NOMO-1 (cell line): ENCODE data around the gene HCFC1.

Experiments
- DNase-seq, 2 experiments: peaks; one replicate each; lab custom pipeline; 2025; ENCODE audit not compliant: unreplicated experiment in 2 of 2; lab: John Stamatoyannopoulos, UW

Gene HCFC1

DNA sequence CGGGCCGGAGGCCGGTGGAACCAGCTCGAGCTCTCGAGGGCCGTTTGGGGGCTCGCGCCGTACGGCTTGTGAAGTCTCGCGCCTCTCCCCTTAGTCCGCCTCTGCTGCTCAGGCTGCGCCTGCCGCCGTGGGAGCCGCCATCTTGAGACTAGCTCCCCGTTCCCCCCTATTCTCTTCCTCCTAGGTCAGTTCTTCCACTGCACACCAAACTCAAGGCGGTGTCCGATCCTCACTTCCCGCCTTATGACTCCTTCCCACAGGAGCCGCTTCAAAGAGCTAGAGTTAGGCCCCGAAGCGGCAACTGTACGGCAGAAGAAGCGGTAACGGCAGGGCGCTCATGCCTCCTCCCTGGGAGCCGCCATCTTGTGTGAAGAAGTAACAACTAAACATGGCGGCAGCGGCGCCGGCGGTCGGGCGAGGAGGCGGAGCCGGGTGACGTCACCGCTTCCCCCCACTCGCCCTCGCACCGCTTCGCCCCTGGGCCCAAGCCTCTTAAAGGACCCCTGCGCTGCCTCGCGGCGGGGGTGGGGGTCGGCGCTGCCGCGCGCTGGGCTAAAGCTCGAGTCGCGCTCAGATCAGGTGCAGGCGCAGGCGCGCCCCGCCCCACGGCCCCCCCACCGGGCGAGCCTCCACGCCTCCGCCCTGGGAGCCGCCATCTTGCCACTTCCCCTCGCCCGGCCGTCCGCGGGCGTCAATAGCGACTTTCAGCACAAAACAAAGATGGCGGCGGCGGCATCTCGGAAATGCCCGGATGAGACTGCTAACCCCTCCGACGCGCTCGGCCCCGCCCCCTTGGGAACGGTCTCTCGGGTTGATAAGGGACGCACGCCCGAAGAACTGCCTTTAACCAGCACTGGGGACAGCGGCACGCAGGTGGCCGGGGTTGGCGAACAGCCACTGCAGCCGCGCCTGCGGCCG, at the start of gene HCFC1:
Gene HCFC1 (minus strand): TSS at position 369 of the 918 bp plus-strand sequence. CDS start 978 bp downstream, outside the sequence.
- DNase-seq: peak; percentile 89 to 95

DNA sequence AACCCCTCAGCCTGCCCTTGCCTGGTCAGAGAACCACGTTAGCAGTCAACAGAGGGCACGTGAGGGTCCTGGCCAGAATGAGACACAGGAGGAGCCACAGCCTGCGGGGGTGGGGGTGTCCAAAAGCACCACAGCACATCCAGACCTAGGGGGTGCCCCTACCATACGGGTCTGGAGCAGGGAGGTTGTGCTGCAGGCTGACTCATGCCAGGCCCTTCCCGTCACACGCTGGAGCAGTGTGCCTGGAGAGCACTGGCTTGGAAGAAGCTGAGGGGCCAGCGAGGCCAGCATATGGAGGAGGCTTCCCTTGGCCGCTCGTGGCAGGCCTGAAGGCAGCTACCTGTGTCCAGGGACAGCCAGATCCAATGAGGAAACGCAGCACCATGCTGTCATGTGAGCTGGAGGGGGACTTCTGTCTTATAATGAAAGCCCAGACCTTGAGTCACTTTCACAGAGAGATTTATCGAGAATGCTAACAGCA, 49.6 kb upstream of the HCFC1 start:
- DNase-seq: no peak

DNA sequence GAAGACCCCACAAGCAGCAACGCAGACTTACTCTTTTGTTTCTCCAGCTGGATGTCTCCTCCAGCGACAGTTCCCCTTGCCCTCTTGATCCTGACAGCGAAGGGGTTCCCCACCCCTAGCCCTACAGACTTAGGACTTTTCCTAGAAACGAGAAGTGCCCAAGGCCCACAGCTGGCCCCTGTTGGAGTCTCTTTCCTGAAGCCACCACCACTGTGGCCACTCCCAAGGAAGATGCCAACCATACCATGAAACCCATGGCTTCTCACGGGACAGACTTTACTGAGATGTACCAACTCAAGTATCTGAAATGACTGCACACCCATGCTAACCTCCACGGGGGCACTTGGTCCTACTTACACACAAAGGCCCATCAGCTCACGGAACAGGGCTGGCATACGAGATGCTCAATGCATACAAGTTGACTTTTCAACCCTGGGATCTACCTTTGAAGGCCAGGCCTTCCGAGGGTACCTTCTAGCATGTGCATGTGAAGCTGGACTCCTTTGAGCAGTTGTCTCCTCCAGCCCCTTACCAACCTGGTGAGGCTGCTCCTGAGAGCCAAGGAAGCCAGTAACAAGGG, 49.0 kb upstream of the HCFC1 start:
- DNase-seq: no peak

DNA sequence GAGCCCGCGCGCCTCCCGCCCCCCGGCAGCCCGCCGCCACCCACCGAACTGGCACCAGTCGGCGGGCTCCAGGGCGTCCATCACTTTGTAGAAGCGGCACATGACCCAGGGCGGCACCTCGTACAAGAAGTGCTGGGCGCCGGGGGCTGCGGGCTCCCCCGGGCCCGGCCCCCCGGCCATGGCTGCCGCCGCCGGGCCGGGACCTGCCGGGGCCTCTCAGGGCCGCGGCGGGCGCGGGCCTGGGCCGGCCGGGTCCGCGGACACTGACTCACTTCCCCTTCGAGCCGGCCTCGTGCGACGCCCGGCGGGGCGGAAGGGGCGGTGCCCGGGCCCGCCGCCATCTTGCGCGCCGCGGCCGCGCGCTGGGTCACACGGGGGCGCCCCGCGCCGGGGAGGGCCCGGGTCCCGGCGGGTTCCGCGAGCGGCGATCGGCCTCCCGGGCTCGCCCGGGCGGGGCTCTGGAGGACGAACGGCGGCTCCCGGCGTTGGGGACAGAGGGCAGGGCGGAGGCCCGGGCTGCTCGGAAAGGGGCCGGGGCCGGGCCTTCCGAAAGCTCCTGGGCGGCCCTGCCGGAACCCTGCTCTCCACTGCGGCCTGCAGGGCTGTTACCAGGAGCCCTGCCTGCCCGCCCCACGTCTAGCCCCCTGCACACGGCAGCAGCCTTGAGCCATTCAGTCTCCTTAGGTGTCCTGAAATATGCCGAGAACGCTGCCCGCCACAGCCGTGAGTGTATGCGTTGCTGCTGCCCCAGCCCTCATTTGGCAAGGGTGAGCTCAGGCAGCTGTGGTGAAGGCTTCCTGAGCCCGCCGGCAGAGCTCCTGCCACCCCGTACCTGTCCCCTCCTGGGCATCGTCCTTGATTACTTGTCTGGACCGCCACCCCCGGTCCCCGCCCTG, 48.3 kb upstream of the HCFC1 start, which contains the start of gene IRAK1:
Gene IRAK1 (minus strand): TSS at position 270 of the 896 bp plus-strand sequence. CDS start 90 bp downstream, at position 180.
- DNase-seq: peak; percentile 26 to 49

DNA sequence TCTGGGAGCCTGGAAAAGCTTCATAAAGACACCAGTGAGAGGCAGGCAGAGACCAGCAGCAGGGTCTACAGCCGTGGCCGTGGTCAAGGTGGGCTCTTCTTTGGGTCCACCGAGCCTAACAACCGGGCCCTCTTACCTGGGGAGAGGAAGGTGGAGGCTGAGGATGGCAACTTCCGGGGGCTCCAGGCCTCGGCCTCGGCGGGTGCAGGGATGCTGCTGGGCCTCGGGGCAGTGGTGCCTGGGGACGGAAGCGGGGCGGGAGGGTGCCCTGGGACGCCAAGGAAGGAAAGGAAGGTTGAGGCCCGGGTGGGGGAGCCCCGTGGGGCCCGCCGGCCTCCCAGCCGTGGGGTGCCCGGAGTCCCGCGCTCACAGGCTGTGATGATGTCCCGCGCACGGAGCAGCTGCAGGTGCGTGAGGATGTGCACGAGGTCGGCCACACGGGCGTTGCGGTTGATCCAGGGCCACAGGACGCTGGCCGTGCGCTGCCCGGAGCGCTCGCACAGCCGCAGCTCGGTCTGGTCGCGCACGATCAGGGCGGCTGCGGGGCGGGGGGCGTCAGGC, 47.5 kb upstream of the HCFC1 start:
- DNase-seq: no peak

DNA sequence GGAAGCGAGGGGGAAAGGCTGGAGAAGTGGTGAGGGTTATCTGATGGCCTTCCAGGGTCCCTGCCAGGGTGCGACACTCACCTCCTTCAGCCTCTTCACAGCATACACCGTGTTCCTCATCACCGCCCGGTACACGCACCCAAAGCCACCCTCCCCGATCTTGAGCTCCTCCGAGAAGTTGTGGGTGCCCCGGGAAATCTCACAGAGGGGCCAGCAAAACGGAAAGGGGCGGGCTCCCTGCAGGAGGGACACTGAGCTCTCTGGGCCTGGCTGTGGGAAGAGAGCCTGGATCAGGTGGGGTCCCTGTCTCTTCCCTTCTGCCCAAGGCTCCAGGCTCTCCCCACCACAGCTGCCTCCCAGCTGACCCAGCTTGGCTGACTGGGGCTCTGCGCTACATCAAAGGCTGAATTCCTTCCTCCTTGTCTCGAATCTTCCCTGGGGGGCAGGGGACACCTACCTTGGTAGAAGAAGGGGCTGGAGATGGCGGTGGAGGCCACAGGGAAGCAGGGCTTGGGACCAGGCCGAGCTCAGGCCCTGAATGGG, 47.0 kb upstream of the HCFC1 start:
- no peak for DNase-seq

DNA sequence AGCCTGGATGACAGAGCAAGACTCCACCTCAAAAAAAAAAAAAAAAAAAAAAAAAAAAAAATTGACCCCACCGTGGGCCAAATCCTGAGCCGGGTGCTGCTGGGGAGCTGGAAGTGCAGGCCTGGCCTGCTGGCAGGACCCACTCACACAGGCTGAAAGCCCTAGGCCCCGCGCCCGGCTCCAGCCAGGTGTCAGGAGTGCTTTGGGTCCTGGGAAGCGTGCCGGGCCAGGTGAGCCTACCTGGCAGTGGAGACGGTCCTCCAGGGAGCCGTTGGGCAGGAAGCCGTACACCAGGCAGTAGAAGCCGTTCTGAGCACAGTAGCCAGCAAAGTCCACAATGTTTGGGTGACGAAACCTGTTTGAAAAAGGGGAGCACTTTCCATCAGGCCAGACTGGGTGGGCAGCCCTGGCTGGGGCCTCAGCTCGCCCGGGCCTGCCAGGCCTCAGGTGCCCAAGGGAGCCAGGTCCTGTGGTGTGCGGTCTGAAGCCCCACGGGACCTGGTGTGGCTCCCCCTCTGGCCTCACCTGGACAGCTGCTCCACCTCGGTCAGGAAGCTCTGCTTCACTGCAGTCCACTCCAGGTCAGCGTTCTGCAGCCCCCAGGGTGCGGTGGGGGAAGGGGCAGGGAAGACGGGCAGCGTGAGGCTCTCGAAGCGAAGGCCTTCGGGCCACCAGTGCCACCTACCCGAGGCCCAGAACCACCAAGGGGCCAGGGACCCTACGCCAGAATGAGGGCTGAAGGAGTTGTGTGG, 46.3 kb upstream of the HCFC1 start:
- DNase-seq: no peak

DNA sequence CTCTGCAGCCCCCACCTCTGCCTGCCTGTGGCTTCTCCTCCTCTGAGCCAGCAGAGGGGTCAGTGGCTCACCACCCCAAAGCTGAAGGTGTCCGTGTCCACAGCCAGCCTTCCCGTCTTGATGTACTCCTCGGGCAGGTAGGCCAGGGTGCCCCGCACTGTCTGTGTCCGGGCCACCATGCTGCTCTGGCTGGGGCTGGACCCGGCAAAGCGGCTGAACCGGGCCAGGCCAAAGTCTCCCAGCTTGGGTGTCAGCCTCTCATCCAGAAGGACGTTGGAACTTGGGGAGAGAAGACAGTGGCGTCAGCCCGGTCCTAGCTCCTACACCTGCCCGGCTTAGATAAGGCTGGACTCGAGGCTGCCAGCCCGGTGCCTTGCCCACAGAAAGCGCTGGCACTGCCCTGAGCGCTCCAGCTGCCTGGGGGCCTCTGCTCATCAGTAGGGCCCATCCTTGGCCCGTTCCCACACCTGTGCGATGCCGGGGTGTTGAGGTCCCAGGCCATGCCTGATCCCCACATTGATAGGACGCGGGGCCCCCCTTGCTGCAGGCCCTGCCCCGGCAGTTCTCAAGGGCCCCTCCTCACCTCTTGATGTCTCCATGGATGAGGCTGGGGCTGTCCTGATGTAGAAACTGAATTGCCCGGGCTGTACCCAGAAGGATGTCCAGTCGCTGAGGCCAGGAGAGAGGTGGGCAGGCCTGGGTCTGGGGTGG, 44.9 kb upstream of the HCFC1 start:
- no peak for DNase-seq

DNA sequence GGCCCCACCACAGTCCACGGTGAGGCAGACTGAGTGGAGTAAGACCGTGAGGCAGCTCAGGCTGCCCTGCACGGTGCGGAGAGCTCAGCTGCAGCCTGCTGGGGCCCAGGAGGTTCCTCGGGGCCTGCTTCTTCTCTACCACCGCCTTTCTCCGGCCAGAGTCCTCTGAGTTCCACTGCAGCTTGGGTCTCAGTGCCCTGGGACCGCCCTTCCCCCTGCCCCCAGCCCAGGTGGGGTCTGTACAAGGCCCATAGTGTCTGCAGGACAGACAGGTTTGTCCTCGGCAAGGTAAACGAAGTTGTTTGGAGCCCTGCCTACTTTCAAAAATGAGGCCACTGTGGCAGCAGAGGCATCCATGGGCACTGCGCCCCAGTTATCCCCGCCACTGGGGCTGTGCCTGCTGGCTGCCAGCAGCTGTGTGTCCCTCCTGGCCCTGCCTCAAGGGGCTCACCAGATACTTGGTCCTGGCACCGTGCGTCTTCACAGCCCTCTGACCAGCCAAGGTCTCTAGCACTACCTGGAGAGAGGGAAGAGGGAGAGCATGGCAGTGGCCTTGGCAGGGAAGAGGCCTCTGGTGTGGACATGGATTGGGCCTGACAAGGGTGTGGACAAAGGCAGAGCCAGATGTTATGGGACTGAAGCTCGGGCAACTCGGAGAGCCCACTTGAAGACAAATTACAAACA, 44.1 kb upstream of the HCFC1 start:
- no peak for DNase-seq

DNA sequence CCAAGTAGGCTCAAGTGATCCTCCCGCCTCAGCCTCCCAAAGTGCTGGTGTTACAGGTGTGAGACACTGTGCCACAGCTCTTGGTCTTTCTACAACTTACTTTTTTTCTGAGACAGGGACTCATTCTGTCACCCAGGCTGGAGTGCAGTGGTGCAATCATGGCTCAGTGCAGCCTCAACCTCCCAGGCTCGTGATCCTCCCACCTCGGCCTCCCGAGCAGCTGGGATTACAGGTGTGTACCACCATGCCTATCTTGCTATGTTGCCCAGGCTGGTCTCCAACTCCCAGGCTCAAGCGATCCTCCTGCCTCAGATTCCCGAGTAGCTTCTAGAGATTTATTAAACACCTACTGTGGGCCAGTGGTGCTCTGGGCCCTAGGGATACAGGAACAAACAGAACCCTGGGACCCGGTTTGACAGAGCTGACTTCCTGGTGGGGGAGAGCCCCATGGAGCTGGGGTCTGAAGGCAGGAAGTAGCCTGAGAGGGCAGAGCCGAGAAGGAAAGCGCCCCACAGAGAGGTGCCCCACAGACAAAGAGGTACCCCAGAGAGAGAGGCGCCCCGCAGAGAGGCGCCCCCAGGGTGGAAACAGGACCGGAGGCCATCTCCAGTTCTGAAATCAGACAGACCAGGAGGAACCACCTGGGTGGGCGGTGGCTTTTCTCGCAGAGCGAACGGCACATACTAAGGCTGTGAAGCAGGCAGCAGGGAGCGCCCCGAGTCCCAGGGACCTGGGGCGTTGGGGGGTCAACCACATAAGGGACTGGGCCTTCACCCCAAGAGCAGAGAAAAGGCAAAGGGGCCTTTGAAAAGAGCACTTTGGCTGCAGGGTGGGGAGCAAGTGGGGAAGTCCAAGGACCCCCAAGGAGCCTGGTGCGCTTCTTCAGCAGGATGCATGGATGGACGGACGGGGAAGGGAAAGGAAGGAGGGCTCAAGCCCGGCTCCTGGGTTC, 43.1 kb upstream of the HCFC1 start:
- no peak for DNase-seq

DNA sequence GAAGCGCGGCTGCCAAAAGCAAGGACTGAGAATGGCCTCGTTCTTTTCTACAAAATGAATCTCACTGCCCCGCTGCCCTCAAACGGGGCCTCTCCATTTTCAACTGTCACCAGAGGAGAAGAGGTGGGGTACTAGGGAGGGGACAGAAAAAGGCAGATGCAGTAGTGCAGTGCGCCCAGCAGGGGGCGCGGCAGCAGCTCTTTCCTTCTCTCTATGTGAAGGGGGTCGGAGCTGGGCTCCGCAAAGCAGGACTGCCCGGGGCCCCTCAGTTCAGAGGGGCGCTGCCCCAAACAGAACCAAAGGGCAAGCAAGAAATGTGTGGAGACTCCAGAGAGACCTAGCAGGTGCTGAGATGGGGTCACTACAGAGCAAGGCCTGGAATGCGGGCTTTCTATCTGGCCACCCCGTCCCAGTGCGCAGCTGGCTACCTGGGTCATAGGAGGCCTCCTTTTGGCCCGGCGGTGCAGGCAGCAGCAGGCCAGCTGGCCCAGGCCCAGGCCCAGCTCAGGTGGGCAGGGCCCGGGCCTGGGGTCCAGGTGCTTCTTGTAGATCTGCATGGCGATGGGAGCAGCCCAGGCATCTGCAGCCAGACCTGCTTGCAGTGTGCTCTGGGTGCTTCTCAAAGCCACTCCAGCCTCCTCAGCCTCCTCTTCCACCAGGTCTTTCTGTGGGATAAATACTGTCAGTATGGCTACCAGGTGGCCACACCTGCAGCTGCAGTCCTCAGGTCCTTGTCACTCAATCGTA, 42.2 kb upstream of the HCFC1 start:
- peak in 1 of 2 experiments; percentile 31 for DNase-seq

DNA sequence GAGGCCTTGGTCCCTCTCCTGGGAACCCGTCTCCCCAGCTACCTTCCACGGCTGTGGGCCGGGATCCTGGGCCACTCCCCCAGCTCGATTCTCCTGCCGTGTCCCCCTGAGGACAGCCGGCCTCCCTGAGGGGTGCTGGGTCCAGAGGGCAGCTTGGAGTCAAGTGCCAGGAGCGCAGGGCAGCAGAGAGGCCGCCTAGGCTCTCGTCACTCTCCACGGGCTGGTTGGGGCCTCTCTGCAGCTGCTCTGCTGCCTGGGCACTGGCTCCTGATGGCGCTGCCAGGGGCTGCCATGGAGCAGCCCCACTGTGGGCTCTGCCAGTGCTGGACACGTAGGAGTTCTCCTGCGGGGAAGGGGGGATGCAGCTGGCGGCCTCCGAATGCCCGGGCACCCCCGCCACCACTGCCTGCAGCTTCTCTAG, 41.4 kb upstream of the HCFC1 start:
- DNase-seq: no peak

DNA sequence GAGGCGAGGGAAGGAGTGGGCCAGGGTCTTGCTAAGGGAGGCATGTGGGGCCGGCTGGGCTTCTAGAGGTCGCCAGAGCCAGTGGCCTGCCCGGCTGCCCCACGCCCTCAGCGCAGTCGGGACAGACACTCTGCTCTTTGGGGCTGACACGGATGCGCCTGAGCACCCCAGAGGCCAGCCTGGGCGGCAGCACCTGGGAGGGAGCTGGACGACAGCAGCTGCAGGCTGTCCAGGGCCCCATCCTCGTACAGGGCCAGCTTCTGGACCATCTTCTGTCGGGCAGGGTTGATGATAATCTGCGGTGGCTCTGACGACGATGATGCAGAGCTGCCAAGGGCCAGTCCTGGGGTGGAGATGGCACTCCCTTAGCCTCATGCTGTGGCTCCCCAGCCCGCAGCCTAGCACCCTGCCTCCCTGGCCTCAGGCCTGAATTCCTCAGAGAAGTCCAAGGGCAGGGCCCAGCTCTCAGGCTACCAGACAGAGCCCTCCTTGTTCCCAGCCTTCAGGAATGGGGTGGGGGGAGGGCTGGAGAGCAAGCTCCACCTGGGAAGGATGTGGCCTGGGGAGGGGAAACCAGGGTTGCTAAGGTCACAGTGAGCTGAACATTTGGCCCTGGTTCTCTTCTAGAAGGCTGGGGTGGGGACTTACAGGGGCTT, 40.8 kb upstream of the HCFC1 start:
- DNase-seq: no peak

DNA sequence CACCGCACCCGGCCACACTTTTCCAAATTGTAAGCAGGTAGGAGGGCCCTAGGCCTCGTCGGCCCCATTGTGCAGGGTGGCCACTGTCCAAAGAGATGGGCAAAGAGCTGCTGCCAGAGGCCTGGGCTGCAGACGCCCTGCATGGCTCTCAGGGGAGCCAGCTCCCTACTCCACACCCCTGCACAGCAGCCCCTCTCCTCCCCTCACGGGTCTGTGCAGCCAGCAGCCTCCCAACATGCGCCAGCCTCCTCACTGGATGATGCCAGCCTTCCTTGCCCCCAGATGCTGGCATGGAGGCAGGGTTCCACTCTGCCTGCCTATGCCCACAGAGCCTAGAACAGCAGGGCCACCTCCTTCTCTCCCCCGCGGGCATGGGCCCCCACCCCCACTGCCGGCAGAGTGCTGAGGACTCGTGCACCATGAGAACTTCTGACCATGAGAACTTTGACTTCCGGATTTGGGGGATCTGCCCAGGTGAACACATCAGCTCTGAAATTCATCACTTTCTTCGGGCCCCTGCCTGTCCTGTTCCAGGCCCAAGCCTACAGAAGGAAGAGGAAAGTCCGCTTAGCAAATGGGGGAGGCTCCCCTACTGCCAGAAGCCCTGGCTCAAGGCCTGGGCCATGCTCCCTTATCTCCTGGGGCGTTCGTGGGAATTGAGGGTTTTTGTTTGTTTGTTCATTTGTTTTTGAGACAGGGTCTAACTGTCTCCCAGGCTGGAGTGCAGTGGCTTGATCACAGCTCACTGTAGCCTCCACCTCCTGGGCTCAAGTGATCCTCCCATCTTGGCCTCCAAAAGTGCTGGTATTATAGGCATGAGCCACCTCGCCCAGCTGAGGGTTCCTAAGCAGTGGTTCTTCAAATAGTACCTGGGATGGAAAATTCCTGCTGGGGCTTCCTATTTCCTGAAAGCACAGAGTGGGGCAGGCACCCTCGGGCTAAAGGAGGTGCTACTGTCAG, 40.0 kb upstream of the HCFC1 start:
- no peak for DNase-seq
